H1 (cell line): ENCODE results near the gene CDC25C. TPM values are rescaled to one million over a fixed set of nuclear protein-coding genes. Genes with fewer than 3 reads are reported as not detected.

ENCODE experiments used
- BCL11A ChIP-seq, 2 experiments: IDR thresholded peaks; one replicate each; pipeline ENCODE4 v1.6.1; 2011; ENCODE audit warnings: low read depth in 2 of 2, low read length in 2 of 2, mild to moderate bottlenecking in 2 of 2
- BRCA1 ChIP-seq: IDR thresholded peaks from 2 replicates; pipeline ENCODE4 v1.6.1; 2012; ENCODE audit warnings: low read depth, low read length, improper control_type of control experiment
- CHD7 ChIP-seq: fragments of 300-600 bp; sonication (generic); IDR thresholded peaks from 2 replicates; pipeline ENCODE4 v1.7.1; 2012; ENCODE audit warnings: low read length, moderate library complexity, mild to moderate bottlenecking, inconsistent platforms; ENCODE audit not compliant: insufficient replicate concordance
- GABPA ChIP-seq: IDR thresholded peaks from 2 replicates; pipeline ENCODE4 v1.6.1; 2011; ENCODE audit warnings: mild to moderate bottlenecking, low read length, moderate library complexity, borderline replicate concordance; ENCODE audit not compliant: insufficient read depth
- KDM4A ChIP-seq: IDR thresholded peaks from one replicate; pipeline ENCODE4 v1.7.1; 2012; ENCODE audit warnings: low read depth, mild to moderate bottlenecking, moderate library complexity, low read length, inconsistent platforms; ENCODE audit not compliant: severe bottlenecking
- RXRA ChIP-seq: IDR thresholded peaks from 2 replicates; pipeline ENCODE4 v1.6.1; 2011; ENCODE audit warnings: low read depth, mild to moderate bottlenecking, low read length, moderate library complexity; ENCODE audit not compliant: insufficient read depth
- USF2 ChIP-seq: IDR thresholded peaks from 2 replicates; pipeline ENCODE4 v1.6.1; 2011; ENCODE audit warnings: low read length, improper control_type of control experiment
- ZNF274 ChIP-seq: IDR thresholded peaks from 2 replicates; pipeline ENCODE4 v1.7.0; 2012; ENCODE audit warnings: low read length, borderline replicate concordance; ENCODE audit errors: extremely low read depth
- polyA plus RNA-seq, 7 experiments: library from polyadenylated mRNA; depleted of rRNA in 3 of 7; stranded (reverse) in 5 of 7; unstranded in 2 of 7; fragments of >200 nt in 5 of 7; fragments of 200-250 nt in 2 of 7; gene quantifications; 1 replicate in 5 of 7; 2 replicates in 1 of 7; 4 replicates in 1 of 7; pipeline versions ENCODE4 v1.2.1 to v1.2.3, GENCODE V29; 2011 to 2013; ENCODE audit warnings: missing spikeins in 2 of 7, mixed read lengths in 2 of 7
- total RNA-seq: library from RNA; stranded (reverse); fragmentation: NEBNext Ultra II Directional; extraction: Animal tissue kit (Norgen Biotek cat#: 25700); gene quantifications from 2 replicates; pipeline ENCODE4 v1.2.1, GENCODE V29; 2021

CDC25C gene
- total and polyA plus RNA-seq, 2 of the 8 experiments (the other 6 are each of a cell fraction or from before 2014, with no cell fraction given) = 18.4 to 20.8 TPM

DNA sequence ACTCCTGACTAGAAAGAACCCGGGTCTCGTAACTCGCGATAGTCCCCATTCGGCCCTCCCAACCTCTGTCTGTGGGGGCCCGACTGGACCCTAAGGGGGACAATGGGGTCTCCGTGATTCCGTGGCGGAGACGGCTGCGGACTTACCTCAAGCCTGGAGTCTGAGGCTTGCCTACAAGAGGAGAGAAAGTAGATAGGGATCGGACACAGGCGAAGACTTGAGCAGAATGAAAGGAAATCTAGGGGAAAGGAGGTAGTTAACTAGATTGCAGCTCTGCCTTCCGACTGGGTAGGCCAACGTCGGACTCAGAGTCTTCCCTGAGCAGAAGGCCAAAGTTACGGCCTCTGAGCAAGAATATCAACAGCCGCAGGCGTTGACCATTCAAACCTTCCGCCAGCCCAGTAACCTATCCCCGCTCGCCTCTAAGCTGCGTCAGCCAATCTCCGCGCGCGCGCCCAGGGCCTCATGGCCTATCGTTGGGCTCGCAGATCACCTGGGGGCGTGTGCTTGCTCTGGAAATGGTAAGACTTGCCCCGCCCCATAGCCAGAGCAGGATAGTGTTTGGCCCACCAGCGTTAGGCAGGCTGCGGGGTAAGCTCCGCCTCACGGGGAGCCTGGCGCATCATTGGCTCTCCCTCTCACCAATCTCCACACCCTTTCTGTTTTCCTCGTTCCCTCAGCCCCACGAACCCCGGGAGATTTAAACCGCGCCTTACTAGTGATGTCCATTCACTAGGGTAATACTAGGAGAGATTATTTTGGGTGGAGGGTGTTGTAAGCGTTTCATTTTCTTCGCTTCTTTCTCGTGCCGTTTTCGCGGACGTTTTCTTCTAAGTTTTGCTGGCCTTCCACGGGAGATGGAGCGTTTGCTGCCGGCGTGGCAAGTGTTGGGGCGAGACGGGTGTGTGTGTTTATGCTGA lies at the start of gene CDC25C (continued):
- no peak for TF ChIP-seq USF2
- TF ChIP-seq CHD7 = no peak
- peak; percentile 36 for TF ChIP-seq KDM4A
- no peak for TF ChIP-seq GABPA
- TF ChIP-seq RXRA = no peak
- peak; percentile 49; the same call in 1 of the 2 replicates for TF ChIP-seq BRCA1
- no peak for TF ChIP-seq BCL11A (IDR thresholded peaks at IDR 0.05; ENCODE audit: low read depth in 2 of 2, low read length in 2 of 2)
- TF ChIP-seq ZNF274 = no peak
